Panc1 (cell line): Measurements from ENCODE around the gene NACC1.
"Not testable (repeated sequence)": the region's sequence is repeated elsewhere in the genome, so short reads cannot be mapped to it uniquely, and the experiment has no call there.

Experiments used
- POLR2AphosphoS5 ChIP-seq: IDR thresholded peaks from 2 replicates; pipeline ENCODE4 v1.6.1; 2012; ENCODE audit warnings: mild to moderate bottlenecking, low read depth, low read length, moderate library complexity
- TF ChIP-seq, protein P1 (sequence below), 2 experiments: IDR thresholded peaks; 2 replicates each; pipeline ENCODE4 v1.6.1; 2011 to 2012; ENCODE audit warnings: low read depth in 2 of 2, control low read depth in 1 of 2, low read length in 1 of 2, mild to moderate bottlenecking in 1 of 2, moderate library complexity in 1 of 2; ENCODE audit not compliant: insufficient read depth in 1 of 2
- TF ChIP-seq, protein P2 (sequence below): fragments of 450-650 bp; IDR thresholded peaks from 2 replicates; pipeline ENCODE4 v1.5.1; 2017; ENCODE audit warnings: mild to moderate bottlenecking

DNA sequence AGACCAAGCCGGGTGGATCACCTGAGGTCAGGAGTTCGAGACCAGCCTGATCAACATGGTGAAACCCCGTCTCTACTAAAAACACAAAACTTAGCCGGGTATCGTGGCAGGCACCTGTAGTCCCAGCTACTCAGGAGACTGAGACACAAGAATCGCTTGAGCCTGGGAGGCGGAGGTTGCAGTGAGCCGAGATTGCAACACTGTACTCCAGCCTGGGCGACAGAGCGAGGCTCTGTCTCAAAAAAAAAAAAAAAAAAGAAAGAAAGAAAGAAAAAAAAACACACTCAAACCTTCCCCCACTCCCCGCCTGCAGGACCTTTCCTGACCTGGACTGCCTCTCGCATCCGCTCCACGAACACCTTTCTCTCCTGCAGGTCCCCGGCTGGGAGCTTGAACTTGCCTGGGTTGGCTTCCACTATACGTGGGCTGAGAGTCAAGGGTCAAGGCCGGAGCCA lies 31.1 kb downstream of the NACC1 start:
- TF ChIP-seq, protein P1, sequence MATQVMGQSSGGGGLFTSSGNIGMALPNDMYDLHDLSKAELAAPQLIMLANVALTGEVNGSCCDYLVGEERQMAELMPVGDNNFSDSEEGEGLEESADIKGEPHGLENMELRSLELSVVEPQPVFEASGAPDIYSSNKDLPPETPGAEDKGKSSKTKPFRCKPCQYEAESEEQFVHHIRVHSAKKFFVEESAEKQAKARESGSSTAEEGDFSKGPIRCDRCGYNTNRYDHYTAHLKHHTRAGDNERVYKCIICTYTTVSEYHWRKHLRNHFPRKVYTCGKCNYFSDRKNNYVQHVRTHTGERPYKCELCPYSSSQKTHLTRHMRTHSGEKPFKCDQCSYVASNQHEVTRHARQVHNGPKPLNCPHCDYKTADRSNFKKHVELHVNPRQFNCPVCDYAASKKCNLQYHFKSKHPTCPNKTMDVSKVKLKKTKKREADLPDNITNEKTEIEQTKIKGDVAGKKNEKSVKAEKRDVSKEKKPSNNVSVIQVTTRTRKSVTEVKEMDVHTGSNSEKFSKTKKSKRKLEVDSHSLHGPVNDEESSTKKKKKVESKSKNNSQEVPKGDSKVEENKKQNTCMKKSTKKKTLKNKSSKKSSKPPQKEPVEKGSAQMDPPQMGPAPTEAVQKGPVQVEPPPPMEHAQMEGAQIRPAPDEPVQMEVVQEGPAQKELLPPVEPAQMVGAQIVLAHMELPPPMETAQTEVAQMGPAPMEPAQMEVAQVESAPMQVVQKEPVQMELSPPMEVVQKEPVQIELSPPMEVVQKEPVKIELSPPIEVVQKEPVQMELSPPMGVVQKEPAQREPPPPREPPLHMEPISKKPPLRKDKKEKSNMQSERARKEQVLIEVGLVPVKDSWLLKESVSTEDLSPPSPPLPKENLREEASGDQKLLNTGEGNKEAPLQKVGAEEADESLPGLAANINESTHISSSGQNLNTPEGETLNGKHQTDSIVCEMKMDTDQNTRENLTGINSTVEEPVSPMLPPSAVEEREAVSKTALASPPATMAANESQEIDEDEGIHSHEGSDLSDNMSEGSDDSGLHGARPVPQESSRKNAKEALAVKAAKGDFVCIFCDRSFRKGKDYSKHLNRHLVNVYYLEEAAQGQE (IDR thresholded peaks at IDR 0.05; ENCODE audit: insufficient read depth in 1 of 2, low read depth in 2 of 2, low read length in 1 of 2), result not testable (repeated sequence)
- TF ChIP-seq, protein P2, sequence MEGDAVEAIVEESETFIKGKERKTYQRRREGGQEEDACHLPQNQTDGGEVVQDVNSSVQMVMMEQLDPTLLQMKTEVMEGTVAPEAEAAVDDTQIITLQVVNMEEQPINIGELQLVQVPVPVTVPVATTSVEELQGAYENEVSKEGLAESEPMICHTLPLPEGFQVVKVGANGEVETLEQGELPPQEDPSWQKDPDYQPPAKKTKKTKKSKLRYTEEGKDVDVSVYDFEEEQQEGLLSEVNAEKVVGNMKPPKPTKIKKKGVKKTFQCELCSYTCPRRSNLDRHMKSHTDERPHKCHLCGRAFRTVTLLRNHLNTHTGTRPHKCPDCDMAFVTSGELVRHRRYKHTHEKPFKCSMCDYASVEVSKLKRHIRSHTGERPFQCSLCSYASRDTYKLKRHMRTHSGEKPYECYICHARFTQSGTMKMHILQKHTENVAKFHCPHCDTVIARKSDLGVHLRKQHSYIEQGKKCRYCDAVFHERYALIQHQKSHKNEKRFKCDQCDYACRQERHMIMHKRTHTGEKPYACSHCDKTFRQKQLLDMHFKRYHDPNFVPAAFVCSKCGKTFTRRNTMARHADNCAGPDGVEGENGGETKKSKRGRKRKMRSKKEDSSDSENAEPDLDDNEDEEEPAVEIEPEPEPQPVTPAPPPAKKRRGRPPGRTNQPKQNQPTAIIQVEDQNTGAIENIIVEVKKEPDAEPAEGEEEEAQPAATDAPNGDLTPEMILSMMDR, result not testable (repeated sequence)
- not testable (repeated sequence) for TF ChIP-seq POLR2AphosphoS5
